Choroid plexus epithelial cell (primary cell): ENCODE measurements around the gene YAF2.
"Not testable (repeated sequence)": the region's sequence is repeated elsewhere in the genome, so short reads cannot be mapped to it uniquely, and the experiment has no call there.

Source experiments
- DNase-seq: peaks from one replicate; pipeline ENCODE4 v3.0.0-alpha.2; 2010; ENCODE audit warnings: low read depth
- H3K4me3 ChIP-seq: 2 replicates; pipeline ENCODE4 v1.5.1; 2011; ENCODE audit warnings: low read depth, mild to moderate bottlenecking, control low read depth, low read length, moderate library complexity
- TF ChIP-seq, protein P1 (sequence below): conservative IDR thresholded peaks from 2 replicates; pipeline ENCODE4 v1.5.1; 2011; ENCODE audit warnings: low read depth, mild to moderate bottlenecking, control low read depth, inconsistent platforms, low read length, moderate library complexity

Gene YAF2

DNA sequence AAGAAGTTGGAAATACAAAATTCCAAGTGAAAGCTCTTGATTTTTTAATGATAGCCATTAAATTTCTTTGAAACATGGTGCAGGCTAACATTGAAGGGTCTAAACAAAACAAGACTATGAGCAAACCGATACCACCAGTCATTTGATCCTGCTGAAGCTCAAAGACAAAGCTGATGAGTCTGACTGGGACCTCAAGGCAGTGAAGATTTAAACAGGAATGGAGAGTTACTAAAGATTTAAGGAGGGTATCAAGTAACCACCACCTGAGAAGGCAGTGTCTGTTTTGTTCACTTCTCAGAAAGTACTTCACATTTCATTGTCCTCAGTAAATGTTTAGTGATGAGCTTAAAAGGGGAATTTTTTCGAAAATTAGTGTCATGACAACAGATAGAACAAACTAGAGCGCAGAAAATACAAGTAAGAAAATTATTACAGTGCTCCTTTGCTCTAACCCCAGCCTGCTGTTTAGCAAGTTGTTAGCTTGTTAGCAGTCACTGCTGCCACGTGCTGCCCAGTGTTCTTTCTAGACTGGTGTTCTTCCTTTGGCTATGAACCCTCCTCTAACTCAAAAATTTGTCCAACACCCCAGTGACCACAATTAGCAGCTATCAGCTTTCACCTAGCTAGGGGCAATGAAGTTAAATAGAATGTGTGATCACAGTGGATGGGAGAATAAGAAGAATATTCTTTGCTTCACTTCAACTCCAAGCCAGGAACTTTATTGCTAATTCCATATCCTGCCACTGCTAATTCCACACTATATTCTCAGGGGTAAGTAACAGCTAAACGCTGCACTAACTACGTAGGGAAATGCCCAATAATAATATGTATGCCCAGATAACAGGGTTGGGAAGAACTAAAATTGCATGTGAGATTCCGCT lies 41.1 kb downstream of the YAF2 start:
- no peak for DNase-seq
- no peak overlapping the region for H3K4me3 ChIP-seq
- TF ChIP-seq, protein P1, sequence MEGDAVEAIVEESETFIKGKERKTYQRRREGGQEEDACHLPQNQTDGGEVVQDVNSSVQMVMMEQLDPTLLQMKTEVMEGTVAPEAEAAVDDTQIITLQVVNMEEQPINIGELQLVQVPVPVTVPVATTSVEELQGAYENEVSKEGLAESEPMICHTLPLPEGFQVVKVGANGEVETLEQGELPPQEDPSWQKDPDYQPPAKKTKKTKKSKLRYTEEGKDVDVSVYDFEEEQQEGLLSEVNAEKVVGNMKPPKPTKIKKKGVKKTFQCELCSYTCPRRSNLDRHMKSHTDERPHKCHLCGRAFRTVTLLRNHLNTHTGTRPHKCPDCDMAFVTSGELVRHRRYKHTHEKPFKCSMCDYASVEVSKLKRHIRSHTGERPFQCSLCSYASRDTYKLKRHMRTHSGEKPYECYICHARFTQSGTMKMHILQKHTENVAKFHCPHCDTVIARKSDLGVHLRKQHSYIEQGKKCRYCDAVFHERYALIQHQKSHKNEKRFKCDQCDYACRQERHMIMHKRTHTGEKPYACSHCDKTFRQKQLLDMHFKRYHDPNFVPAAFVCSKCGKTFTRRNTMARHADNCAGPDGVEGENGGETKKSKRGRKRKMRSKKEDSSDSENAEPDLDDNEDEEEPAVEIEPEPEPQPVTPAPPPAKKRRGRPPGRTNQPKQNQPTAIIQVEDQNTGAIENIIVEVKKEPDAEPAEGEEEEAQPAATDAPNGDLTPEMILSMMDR, result no peak

DNA sequence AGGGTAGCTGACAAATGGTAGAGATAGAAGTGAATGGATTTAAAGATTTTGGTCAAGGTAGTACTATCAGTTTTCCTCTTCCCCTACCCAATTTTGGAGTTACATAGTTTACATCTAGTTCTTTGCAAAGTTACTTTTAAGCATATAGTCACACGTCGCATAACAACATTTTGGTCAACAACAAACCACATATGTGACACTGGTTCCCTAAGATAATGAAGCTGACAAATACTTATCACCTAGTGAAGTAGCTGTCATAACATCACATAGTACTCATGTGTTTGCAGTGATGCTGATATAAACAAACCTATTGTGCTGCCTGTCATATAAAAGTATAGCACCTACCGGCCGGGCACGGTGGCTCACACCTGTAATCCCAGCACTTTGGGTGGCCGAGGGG lies 45.4 kb downstream of the YAF2 start:
- H3K4me3 ChIP-seq, result no peak overlapping the region
- DNase-seq, result no peak
- TF ChIP-seq, protein P1, result no peak

DNA sequence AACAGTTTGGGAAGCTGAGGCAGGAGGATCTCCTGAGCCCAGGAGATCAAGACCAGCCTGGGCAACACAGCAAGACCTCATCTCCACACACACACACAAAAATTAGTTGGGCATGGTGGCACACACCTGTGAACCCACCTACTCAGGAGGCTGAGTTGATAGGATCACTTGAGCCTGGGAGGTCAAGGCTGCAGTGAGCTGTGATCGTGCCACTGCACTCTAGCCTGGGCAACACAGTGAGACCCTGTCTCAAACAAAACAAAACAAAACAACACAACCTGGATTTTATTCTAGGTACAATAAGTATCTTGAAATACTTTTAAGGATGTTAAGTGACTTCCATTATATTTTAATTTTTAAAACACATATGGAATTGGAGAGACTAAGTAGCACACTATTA lies 45.8 kb downstream of the YAF2 start:
- TF ChIP-seq, protein P1, result no peak
- DNase-seq, result no peak

DNA sequence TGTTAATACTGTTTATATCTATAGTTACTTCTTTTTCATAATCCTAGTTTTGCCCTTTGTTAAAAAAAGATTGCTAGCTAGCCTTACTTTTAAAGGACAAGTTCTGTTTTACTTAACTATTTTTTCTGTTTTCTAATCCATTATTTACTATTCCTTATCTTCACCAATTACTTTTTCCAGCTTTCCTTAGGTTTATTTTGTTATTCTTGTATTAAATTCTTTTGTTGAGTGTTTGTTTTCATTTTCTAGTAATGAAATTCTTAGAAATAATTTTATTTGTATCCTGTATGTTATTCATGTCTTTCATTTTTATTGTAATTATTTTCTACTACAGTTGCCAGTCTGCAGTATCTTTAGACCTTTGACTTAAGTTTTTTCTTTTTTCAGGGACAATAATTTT lies 47.7 kb downstream of the YAF2 start:
- H3K4me3 ChIP-seq, result no peak overlapping the region
- DNase-seq, result no peak
- TF ChIP-seq, protein P1, result no peak

More for the DNA sequence above, 45.8 kb downstream of the YAF2 start:
- no peak overlapping the region for H3K4me3 ChIP-seq

DNA sequence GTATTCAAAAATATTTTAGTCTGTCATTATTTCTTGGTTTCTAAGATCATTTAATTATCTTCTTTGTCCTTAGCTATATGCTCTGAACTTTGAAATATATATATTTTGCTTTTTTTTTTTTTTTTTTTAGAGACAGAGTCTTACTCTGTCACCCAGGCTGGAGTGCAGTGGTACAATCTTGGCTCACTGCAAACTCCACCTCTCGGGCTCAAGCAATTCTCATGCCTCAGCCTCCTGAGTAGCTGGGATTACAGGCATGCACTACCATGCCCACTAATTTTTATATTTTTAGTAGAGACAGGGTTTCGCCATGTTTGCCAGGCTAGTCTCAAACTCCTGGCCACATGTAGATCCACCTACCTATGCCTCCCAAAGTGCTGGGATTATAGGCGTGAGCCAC lies 49.8 kb downstream of the YAF2 start:
- H3K4me3 ChIP-seq, DNase-seq: not testable (repeated sequence)

DNA sequence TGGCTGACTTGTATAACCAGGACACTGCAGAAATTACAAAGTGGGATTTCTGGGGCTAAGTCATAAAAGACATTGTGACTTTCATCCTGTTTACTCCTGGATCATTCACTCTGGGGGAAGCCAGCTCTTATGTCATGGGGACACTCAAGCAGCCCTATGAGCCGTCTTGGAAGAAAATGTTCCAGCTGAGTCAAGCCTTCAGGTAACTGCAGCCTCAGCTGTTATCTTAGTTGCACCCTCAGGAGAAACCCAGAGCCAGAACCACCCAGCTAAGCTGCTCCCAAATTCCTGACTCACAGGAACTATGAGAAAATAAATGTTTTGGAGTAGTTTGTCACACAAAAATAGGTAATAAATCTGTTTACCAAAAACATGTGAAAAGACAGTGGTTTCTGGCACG lies 50.2 kb downstream of the YAF2 start:
- no peak overlapping the region for H3K4me3 ChIP-seq
- no peak for DNase-seq
- TF ChIP-seq, protein P1, result no peak

DNA sequence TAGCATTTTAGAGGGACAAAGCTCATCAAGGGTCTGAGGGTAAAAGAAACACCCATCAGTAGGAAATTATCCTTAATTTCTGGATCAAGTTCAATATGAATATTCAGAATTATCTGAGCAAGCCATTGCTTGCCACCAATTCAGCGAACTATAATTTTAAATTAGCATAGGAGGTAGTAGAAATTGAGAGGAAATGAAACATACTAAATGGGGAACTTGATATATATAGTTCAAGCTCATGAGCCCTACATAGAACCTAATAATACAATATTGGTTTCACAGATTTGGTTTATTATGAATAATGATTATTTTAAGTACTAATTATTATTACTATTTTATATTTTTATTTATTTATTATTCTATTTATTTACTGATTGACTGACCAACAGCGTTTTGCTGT lies 51.3 kb downstream of the YAF2 start:
- DNase-seq, result no peak
- no peak overlapping the region for H3K4me3 ChIP-seq
- TF ChIP-seq, protein P1, result no peak
